K562 (cell line): ENCODE results near the gene HSPA8. TPM values are rescaled to one million over a fixed set of nuclear protein-coding genes. Genes with fewer than 3 reads are reported as not detected.

Experiments used
- BRCA1 ChIP-seq, 2 experiments: fragments of 450-650 bp in 1 of 2; sonication (generic) in 1 of 2; formaldehyde crosslinking in 1 of 2; IDR thresholded peaks; 2 replicates each; pipeline versions ENCODE4 v1.5.0 to v1.6.1; 2017 to 2020; ENCODE audit warnings: mild to moderate bottlenecking in 1 of 2, missing genetic modification reagents in 1 of 2
- EP400 ChIP-seq: fragments of 450-650 bp; IDR thresholded peaks from 2 replicates; pipeline ENCODE4 v1.6.1; 2017; ENCODE audit warnings: antibody characterized with exemption, mild to moderate bottlenecking, moderate library complexity
- HDAC8 ChIP-seq: fragments of 450-650 bp; IDR thresholded peaks from 2 replicates; pipeline ENCODE4 v1.6.1; 2016; ENCODE audit warnings: mild to moderate bottlenecking, missing genetic modification characterization, moderate library complexity, missing compliant biosample characterization
- NELFE ChIP-seq: IDR thresholded peaks from 2 replicates; pipeline ENCODE4 v1.6.1; 2011; ENCODE audit warnings: mild to moderate bottlenecking; ENCODE audit not compliant: insufficient read depth, insufficient read length
- NFIC ChIP-seq: fragments of 450-650 bp; IDR thresholded peaks from 2 replicates; pipeline ENCODE4 v1.6.1; 2017; ENCODE audit warnings: mild to moderate bottlenecking, inconsistent platforms
- POLR3A ChIP-seq: IDR thresholded peaks from 2 replicates; pipeline ENCODE4 v1.6.1; 2011; ENCODE audit warnings: borderline replicate concordance, mild to moderate bottlenecking, moderate library complexity; ENCODE audit not compliant: insufficient read length, insufficient read depth; ENCODE audit errors: extremely low read depth
- POU5F1 ChIP-seq: fragments of 150-350 bp; IDR thresholded peaks from 2 replicates; pipeline ENCODE4 v1.6.1; 2014; ENCODE audit warnings: borderline replicate concordance, low read length, low read depth, mild to moderate bottlenecking; ENCODE audit not compliant: partially characterized antibody
- PRPF4 ChIP-seq: fragments of 200-400 bp; formaldehyde crosslinking; IDR thresholded peaks from one replicate; pipeline ENCODE4 v1.6.1; 2017; ENCODE audit warnings: low read length, low read depth, mild to moderate bottlenecking; ENCODE audit not compliant: insufficient read depth, poor library complexity, severe bottlenecking
- SMC3 ChIP-seq: conservative IDR thresholded peaks from 2 replicates; pipeline ENCODE4 v1.6.1; 2011; ENCODE audit warnings: low read depth, low read length, improper control_type of control experiment; ENCODE audit not compliant: insufficient read depth
- TCF7L2 ChIP-seq: fragments of 150-350 bp; IDR thresholded peaks from 2 replicates; pipeline ENCODE4 v1.6.1; 2016; ENCODE audit warnings: low read depth, mild to moderate bottlenecking, low read length, moderate library complexity
- ZC3H8 ChIP-seq: fragments of 450-650 bp; IDR thresholded peaks from 2 replicates; pipeline ENCODE4 v1.6.1; 2017
- ZKSCAN1 ChIP-seq: fragments of 150-350 bp; IDR thresholded peaks from 2 replicates; pipeline ENCODE4 v1.6.1; 2016; ENCODE audit warnings: low read depth, low read length
- ZNF75A ChIP-seq: fragments of 450-650 bp; formaldehyde crosslinking; IDR thresholded peaks from 2 replicates; pipeline ENCODE4 v1.4.0; 2020; ENCODE audit warnings: mild to moderate bottlenecking
- polyA plus RNA-seq, 8 experiments: library from polyadenylated mRNA; depleted of rRNA in 4 of 8; stranded (reverse) in 5 of 8; unstranded in 3 of 8; fragments of >200 nt; fragmentation: Nextera tagmentation in 2 of 8; fragmentation: Illumina TruSeq in 1 of 8; extraction: Ambion mirVana in 2 of 8; extraction: Trizol in 1 of 8; gene quantifications; 2 replicates each; pipeline versions ENCODE4 v1.2.1 to v1.2.3, GENCODE V29; 2011 to 2014; ENCODE audit warnings: inconsistent platforms in 1 of 8, missing spikeins in 1 of 8
- total RNA-seq, 7 experiments: library from RNA; depleted of rRNA in 6 of 7; stranded (reverse); fragments of >200 nt in 6 of 7; fragmentation: Illumina TruSeq in 2 of 7; extraction: Trizol in 2 of 7; gene quantifications; 2 replicates each; pipeline versions ENCODE4 v1.2.1 to v1.2.3, GENCODE V29; 2011 to 2021; ENCODE audit warnings: low replicate concordance in 1 of 7
- TF ChIP-seq, protein P1 (sequence below): IDR thresholded peaks from 2 replicates; pipeline ENCODE4 v1.6.1; 2016; ENCODE audit warnings: missing genetic modification characterization, missing compliant biosample characterization
- TF ChIP-seq, protein P2 (sequence below): sonication (generic); formaldehyde crosslinking; IDR thresholded peaks from 2 replicates; pipeline ENCODE4 v1.8.1; 2023; ENCODE audit warnings: mild to moderate bottlenecking, missing genetic modification reagents
- TF ChIP-seq, protein P3 (sequence below): fragments of 450-650 bp; IDR thresholded peaks from 2 replicates; pipeline ENCODE4 v1.6.1; 2016; ENCODE audit warnings: borderline replicate concordance
- TF ChIP-seq, protein P4 (sequence below): fragments of 450-650 bp; IDR thresholded peaks from 2 replicates; pipeline ENCODE4 v1.7.1; 2018; ENCODE audit warnings: mild to moderate bottlenecking, low read depth; ENCODE audit not compliant: partially characterized antibody

HSPA8 gene
- total and polyA plus RNA-seq, 9 of the 15 experiments (the other 6 are each of a cell fraction or from before 2014, with no cell fraction given): 1,250 to 3,966 (median 2,773) TPM

DNA sequence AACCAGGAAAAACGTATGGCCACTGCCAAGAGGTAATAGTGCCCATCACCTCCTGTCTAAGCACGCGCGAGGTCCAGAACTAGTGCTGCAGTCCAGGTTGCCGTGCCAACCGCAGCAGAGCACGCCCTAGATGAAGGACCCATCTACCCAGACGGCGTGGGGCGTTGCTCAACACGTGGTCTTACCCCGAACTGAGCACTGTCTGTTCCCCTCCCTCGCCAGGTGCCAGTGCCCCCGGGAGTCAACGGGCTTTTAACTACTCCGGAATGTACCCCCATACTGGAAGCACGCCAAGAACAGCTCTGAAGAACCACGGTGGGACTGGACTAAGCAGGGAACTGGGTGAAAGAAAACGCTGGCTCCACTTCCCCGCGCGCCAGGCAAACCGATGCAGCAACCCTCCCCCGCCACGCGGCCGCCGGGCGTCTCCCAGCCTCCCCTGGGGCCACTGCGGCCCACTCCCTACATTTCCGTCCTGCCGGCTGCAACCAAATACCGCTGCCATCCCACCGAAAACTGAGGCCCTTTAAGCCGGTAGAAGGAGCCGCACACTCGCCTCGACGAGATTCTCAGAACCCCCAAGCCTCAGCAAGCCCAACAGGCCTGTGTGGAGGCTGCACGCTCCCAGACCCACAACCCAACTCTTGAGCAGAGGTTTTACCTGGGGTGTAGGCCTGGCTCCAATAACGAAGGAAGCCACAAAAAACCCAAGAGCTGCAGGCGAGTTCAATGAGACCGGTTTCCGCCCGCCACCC, at the start of gene HSPA8 (continued):
- TF ChIP-seq, protein P1, sequence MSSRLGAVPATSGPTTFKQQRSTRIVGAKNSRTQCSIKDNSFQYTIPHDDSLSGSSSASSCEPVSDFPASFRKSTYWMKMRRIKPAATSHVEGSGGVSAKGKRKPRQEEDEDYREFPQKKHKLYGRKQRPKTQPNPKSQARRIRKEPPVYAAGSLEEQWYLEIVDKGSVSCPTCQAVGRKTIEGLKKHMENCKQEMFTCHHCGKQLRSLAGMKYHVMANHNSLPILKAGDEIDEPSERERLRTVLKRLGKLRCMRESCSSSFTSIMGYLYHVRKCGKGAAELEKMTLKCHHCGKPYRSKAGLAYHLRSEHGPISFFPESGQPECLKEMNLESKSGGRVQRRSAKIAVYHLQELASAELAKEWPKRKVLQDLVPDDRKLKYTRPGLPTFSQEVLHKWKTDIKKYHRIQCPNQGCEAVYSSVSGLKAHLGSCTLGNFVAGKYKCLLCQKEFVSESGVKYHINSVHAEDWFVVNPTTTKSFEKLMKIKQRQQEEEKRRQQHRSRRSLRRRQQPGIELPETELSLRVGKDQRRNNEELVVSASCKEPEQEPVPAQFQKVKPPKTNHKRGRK (tag): no peak
- TF ChIP-seq POU5F1 (no peak), PRPF4 (peak; percentile 85), BRCA1 (IDR thresholded peaks at IDR 0.05) (no peak), BRCA1 (CRISPR knock-in tag; IDR thresholded peaks at IDR 0.05) (no peak), SMC3 (no peak), EP400 (peak; percentile 58), HDAC8 (no peak), TCF7L2 (no peak), ZKSCAN1 (no peak; the same call in 1 of the 2 replicates), POLR3A (no peak), NFIC (peak; percentile 49), ZNF75A (CRISPR knock-in tag) (no peak), ZC3H8 (no peak), NELFE (peak; percentile 76)
- TF ChIP-seq, protein P2, sequence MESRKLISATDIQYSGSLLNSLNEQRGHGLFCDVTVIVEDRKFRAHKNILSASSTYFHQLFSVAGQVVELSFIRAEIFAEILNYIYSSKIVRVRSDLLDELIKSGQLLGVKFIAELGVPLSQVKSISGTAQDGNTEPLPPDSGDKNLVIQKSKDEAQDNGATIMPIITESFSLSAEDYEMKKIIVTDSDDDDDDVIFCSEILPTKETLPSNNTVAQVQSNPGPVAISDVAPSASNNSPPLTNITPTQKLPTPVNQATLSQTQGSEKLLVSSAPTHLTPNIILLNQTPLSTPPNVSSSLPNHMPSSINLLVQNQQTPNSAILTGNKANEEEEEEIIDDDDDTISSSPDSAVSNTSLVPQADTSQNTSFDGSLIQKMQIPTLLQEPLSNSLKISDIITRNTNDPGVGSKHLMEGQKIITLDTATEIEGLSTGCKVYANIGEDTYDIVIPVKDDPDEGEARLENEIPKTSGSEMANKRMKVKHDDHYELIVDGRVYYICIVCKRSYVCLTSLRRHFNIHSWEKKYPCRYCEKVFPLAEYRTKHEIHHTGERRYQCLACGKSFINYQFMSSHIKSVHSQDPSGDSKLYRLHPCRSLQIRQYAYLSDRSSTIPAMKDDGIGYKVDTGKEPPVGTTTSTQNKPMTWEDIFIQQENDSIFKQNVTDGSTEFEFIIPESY: no peak
- TF ChIP-seq, protein P3, sequence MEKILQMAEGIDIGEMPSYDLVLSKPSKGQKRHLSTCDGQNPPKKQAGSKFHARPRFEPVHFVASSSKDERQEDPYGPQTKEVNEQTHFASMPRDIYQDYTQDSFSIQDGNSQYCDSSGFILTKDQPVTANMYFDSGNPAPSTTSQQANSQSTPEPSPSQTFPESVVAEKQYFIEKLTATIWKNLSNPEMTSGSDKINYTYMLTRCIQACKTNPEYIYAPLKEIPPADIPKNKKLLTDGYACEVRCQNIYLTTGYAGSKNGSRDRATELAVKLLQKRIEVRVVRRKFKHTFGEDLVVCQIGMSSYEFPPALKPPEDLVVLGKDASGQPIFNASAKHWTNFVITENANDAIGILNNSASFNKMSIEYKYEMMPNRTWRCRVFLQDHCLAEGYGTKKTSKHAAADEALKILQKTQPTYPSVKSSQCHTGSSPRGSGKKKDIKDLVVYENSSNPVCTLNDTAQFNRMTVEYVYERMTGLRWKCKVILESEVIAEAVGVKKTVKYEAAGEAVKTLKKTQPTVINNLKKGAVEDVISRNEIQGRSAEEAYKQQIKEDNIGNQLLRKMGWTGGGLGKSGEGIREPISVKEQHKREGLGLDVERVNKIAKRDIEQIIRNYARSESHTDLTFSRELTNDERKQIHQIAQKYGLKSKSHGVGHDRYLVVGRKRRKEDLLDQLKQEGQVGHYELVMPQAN: peak; percentile 73
- TF ChIP-seq, protein P4, sequence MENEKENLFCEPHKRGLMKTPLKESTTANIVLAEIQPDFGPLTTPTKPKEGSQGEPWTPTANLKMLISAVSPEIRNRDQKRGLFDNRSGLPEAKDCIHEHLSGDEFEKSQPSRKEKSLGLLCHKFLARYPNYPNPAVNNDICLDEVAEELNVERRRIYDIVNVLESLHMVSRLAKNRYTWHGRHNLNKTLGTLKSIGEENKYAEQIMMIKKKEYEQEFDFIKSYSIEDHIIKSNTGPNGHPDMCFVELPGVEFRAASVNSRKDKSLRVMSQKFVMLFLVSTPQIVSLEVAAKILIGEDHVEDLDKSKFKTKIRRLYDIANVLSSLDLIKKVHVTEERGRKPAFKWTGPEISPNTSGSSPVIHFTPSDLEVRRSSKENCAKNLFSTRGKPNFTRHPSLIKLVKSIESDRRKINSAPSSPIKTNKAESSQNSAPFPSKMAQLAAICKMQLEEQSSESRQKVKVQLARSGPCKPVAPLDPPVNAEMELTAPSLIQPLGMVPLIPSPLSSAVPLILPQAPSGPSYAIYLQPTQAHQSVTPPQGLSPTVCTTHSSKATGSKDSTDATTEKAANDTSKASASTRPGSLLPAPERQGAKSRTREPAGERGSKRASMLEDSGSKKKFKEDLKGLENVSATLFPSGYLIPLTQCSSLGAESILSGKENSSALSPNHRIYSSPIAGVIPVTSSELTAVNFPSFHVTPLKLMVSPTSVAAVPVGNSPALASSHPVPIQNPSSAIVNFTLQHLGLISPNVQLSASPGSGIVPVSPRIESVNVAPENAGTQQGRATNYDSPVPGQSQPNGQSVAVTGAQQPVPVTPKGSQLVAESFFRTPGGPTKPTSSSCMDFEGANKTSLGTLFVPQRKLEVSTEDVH: no peak
